KMS-11 (cell line): ENCODE measurements around the gene S1PR4.

Experiments
- H2AFZ ChIP-seq: fragments of 200-600 bp; sonication (generic); 2 replicates; pipeline ENCODE4 v1.6.1; 2016; ENCODE audit warnings: antibody characterized with exemption, mixed run types, low read depth
- H3K27ac ChIP-seq: fragments of 200-600 bp; sonication (generic); 2 replicates; pipeline ENCODE4 v1.6.1; 2016; ENCODE audit warnings: mild to moderate bottlenecking, mixed run types
- H3K27me3 ChIP-seq: fragments of 200-600 bp; sonication (generic); 2 replicates; pipeline ENCODE4 v1.6.1; 2017; ENCODE audit warnings: mild to moderate bottlenecking, low read depth, mixed run types, moderate library complexity; ENCODE audit not compliant: insufficient read depth
- H3K36me3 ChIP-seq: fragments of 200-600 bp; sonication (generic); 2 replicates; pipeline ENCODE4 v1.6.1; 2017; ENCODE audit warnings: mild to moderate bottlenecking, mixed run types; ENCODE audit not compliant: insufficient read depth
- H3K4me1 ChIP-seq: fragments of 200-600 bp; sonication (generic); 2 replicates; pipeline ENCODE4 v1.6.1; 2016; ENCODE audit warnings: mild to moderate bottlenecking, low read depth, mixed run types; ENCODE audit not compliant: poor library complexity, severe bottlenecking
- H3K4me2 ChIP-seq: fragments of 200-600 bp; sonication (generic); 2 replicates; pipeline ENCODE4 v1.7.0; 2016; ENCODE audit warnings: mild to moderate bottlenecking, mixed run types
- H3K4me3 ChIP-seq: fragments of 200-600 bp; sonication (generic); IDR thresholded peaks from 2 replicates; pipeline ENCODE4 v1.6.1; 2017; ENCODE audit warnings: low read depth, low read length, mixed read lengths; ENCODE audit not compliant: insufficient read depth
- H3K79me2 ChIP-seq: fragments of 200-600 bp; sonication (generic); 2 replicates; pipeline ENCODE4 v1.6.1; 2016; ENCODE audit warnings: low read depth, mixed run types; ENCODE audit not compliant: insufficient read depth
- H3K9ac ChIP-seq: fragments of 200-600 bp; sonication (generic); 2 replicates; pipeline ENCODE4 v1.6.1; 2016; ENCODE audit warnings: mild to moderate bottlenecking, mixed run types
- H4K20me1 ChIP-seq: fragments of 200-600 bp; sonication (generic); 2 replicates; pipeline ENCODE4 v1.6.1; 2016; ENCODE audit warnings: mild to moderate bottlenecking, mixed run types; ENCODE audit not compliant: insufficient read depth
- CTCF ChIP-seq: fragments of 200-600 bp; sonication (generic); conservative IDR thresholded peaks from 2 replicates; pipeline ENCODE4 v1.6.1; 2017; ENCODE audit warnings: low read depth, mild to moderate bottlenecking, antibody characterized with exemption, low read length, moderate library complexity, mixed read lengths

The S1PR4 gene

GRCh38 chr19:3149526-3150505, 28.8 kb upstream of the S1PR4 start:
- Histone ChIP-seq H3K27ac (no peak overlapping the region), H3K4me3 (no peak overlapping the region), H3K36me3 (no peaks in the 10 kb centered on the region), H3K4me2 (no peak overlapping the region), H2AFZ (no peak overlapping the region), H3K4me1 (no peaks in the 10 kb centered on the region), H3K27me3 (peaks cover 20% of the 10 kb centered on the region; the same call in 1 of the 2 replicates), H3K9ac (no peak overlapping the region), H4K20me1 (no peaks in the 10 kb centered on the region), H3K79me2 (no peaks in the 10 kb centered on the region)
- no peak for TF ChIP-seq CTCF

GRCh38 chr19:3150739-3151329, 27.7 kb upstream of the S1PR4 start:
- H4K20me1 ChIP-seq: no peaks in the 10 kb centered on the region
- H3K36me3 ChIP-seq: no peaks in the 10 kb centered on the region
- H3K9ac ChIP-seq: no peak overlapping the region
- TF ChIP-seq CTCF: no peak
- no peak overlapping the region for H3K4me3 ChIP-seq
- peaks cover 16% of the 10 kb centered on the region; the same call in 1 of the 2 replicates for H3K27me3 ChIP-seq
- no peaks in the 10 kb centered on the region for H3K4me1 ChIP-seq
- no peak overlapping the region for H3K4me2 ChIP-seq
- no peak overlapping the region for H3K27ac ChIP-seq
- H2AFZ ChIP-seq: no peak overlapping the region
- no peaks in the 10 kb centered on the region for H3K79me2 ChIP-seq

- no peaks in the 10 kb centered on the region for H3K36me3 ChIP-seq
- no peak overlapping the region for H3K4me2 ChIP-seq
- TF ChIP-seq CTCF: no peak
- no peak overlapping the region for H3K27ac ChIP-seq
- no peaks in the 10 kb centered on the region for H4K20me1 ChIP-seq
- H2AFZ ChIP-seq: no peak overlapping the region
- H3K79me2 ChIP-seq: no peaks in the 10 kb centered on the region
- peaks cover 13% of the 10 kb centered on the region; the same call in 1 of the 2 replicates for H3K27me3 ChIP-seq
- H3K9ac ChIP-seq: no peak overlapping the region
- no peak overlapping the region for H3K4me3 ChIP-seq
- H3K4me1 ChIP-seq: no peaks in the 10 kb centered on the region
Observed at GRCh38 chr19:3151563-3152418, 26.8 kb upstream of the S1PR4 start.

GRCh38 chr19:3152419-3152780, 26.2 kb upstream of the S1PR4 start:
- H3K36me3 ChIP-seq: no peaks in the 10 kb centered on the region
- no peak overlapping the region for H3K9ac ChIP-seq
- no peaks in the 10 kb centered on the region for H3K4me1 ChIP-seq
- H3K27me3 ChIP-seq: peaks cover 15% of the 10 kb centered on the region; the same call in 1 of the 2 replicates
- H3K4me3 ChIP-seq: no peak overlapping the region
- no peak overlapping the region for H3K4me2 ChIP-seq
- no peak overlapping the region for H3K27ac ChIP-seq
- H2AFZ ChIP-seq: no peak overlapping the region
- H3K79me2 ChIP-seq: no peaks in the 10 kb centered on the region
- no peaks in the 10 kb centered on the region for H4K20me1 ChIP-seq
- TF ChIP-seq CTCF: no peak
